LHCN-M2 (cell line): ENCODE data around the gene KIF1A. TPM values are rescaled to one million over a fixed set of nuclear protein-coding genes. Genes with fewer than 3 reads are reported as not detected.

ENCODE experiments used
- DNase-seq: peaks from one replicate; pipeline ENCODE4 v3.0.0-alpha.2; 2012; ENCODE audit warnings: low read depth
- total RNA-seq: library from RNA; depleted of rRNA; stranded (reverse); fragments of >200 nt; gene quantifications from 2 replicates; pipeline ENCODE4 v1.2.3, GENCODE V29; 2014

The KIF1A gene
- total RNA-seq, 1 experiment from 2014 or later, result 0.75 TPM

GRCh38 chr2:240736281-240737250, 83.5 kb downstream of the KIF1A start:
- DNase-seq, result no peak

DNA sequence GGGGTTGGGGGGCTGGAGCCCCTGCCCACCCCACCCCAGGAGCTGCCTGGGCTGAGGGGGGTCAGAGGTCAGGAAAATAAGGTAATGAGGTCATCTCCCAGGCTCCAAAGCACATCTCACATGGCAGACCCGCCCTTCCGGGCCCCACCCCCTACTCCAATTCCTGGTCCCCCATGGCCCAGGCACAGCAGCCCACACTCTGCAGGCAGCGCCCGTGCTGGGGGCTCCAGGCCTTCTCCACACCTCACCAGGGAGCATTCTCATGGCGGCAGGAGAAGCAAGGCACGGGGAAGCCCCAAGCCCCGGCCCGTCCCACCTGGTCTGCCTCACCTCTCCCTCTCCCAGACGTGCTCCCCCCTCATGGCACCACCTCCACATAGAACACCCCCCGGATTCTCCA, 84.5 kb downstream of the KIF1A start:
- DNase-seq, result no peak

DNA sequence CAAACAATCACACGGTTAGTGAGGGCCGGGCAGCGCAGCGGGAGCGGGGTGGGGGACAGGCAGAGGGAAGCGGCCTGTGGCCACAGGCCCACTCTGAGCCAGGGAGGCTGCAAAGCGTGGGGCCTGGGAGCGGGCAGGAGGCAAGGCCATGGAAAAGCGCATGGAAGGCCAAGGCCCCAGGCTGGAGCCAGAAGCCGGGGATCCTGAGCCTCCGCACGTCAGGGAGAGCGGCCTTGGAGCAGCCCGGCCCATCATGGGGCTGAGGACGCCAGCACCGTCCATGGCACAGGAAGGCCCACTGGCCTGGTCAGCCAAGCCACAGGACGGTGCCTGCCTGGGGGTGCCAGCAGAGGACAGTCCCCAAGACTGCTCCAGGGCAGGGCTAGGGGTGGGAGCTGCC, 85.3 kb downstream of the KIF1A start:
- no peak for DNase-seq

DNA sequence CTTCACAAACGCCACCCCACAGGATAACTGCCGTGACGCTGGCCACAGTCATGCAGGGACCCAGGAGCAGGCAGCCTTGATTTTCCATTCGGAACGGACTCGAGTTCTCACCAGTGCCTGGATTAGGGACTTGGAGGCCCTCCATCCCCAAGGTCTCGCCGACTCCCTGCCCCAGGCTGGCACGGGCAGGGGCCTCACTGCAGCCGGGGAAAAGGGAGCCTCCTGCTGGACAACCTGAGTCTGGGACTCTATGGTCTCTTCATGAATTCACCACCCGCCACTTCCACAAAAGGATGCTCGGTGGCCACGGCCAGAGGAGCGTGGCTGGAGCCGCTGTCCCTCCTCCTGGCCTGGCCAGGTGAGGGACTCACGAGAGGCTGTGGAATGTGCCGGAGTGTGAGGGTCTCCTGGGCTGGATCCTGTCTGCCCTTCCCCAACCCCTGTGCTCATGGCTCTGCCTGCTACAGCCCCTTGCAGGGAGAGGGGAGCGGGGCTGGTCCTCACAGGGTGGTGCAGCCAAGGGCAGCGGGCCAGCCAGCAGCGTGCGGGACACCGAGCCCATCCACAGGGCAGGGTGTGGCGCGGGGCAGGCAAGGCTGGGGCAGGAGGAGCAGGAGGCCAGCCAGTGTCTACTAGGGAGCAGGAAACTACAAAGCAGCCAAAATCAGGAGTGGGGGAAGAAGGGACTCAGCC, 86.1 kb downstream of the KIF1A start:
- no peak for DNase-seq

DNA sequence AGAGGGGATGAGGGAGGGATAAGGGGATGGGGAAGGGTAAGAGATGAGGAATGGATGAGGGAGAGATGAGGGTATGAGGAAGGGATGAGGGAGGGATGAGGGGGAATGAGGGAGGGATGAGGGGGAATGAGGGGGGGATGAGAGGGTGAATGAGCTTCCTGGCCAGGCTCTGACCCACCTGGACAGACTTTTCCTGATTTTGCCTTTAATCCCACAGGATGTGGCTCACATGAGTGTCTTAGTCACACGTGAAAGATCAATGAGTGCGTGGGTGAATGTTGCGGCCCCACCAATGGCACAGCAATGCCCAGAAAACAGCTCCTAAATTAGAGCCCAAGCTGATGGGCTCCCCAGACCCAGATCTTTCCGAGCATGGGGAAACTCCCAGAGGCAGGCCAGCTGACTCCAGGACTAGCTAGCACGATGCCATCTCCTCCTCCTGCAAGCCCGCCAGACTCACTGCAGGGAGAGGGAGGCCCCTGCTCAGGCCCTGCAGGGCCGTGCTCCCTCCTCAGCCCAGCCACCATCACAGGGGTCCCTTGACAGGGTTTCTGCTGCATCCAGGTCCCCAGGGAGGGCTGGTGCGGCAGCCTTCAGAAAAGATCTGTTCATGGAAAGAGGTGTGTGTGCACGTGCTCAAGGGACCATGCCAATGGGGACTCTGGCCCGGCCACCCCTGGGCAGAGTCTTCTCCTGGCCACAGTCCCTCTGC, 87.0 kb downstream of the KIF1A start:
- DNase-seq, result no peak

DNA sequence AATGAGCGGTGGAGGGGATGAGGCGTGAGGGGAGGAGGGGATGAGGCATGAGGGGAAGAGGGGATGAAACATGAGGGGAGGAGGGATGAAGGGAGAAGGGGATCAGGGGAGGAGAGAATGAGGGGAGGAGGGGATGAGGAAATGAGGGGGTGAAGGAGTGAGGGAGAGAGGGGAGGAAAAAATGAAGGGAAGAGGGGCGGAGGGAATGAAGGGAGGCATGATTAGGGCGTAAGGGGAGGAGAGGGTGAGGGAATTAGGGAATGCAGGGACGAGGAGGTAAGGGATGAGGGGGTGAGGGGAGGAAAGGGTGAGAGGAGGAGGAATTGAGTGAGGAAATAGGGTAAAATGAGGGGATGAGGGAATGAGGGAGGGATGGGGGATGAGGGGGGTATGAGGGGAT, 87.8 kb downstream of the KIF1A start:
- DNase-seq, result no peak

- DNase-seq, result peak; percentile 51
These were observed 88.9 kb downstream of the KIF1A start for GRCh38 chr2:240731178-240731545.

GRCh38 chr2:240730501-240731177, 89.4 kb downstream of the KIF1A start:
- DNase-seq, result no peak

DNA sequence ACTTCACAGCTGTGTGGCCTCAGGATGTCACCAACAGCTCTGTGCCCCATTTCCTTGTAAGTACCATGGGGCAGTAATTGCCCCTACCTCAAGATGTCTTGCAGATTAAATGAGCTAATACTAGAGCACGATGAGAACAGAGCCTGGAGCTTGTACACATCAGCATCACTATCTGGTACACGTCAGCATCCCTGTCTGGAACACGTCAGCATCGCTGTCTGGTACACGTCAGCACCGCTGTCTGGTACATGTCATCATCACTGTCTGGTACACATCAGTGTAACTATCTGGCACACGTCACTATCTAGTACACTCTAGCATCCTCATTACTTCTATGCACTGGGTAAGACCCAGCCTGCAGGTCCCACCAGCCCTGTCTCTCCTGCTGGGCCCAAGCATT, 91.2 kb downstream of the KIF1A start:
- DNase-seq, result no peak

- DNase-seq, result no peak
These were observed 91.7 kb downstream of the KIF1A start for GRCh38 chr2:240728361-240728760.

DNA sequence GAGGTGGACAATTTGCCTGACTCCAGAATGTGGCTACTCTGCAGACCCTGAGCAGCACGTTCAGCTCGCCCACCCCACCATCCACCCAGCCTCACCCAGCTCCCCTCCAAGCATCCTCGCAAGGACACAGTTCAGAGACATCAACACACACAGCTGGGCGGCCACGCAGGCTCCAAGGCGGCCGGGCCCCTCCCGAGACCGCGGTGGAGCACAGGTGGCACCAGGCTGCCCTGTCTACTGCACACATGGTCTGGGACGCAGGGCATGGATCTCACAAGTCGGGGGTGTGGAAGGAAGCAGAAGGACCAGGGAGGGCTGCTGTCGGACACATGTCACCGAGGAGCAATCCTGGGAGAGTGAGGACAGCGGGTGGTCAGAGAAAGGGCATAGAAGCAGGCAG, 92.1 kb downstream of the KIF1A start:
- DNase-seq, result no peak

DNA sequence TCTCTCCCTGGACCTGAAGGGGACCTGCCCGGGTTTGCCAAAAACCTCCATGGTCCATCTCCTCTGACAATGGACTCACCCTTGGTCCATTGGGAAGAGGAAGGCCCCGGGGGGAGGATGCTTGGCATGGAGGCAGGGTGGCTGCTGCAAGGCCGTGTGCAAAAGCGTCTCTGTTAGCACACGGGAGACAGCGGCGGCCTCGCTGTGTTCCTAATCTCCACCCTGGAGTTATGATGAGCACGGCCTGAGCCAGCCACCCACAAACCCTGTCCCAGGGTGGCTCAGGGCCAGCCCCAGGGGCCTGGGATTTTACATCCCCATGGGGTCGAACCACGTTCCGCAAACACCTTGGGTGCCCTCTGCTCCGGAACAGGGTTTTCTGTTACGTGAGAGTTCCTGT, 92.6 kb downstream of the KIF1A start:
- no peak for DNase-seq

- DNase-seq, result no peak
These were observed 93.1 kb downstream of the KIF1A start for GRCh38 chr2:240726876-240727275.

DNA sequence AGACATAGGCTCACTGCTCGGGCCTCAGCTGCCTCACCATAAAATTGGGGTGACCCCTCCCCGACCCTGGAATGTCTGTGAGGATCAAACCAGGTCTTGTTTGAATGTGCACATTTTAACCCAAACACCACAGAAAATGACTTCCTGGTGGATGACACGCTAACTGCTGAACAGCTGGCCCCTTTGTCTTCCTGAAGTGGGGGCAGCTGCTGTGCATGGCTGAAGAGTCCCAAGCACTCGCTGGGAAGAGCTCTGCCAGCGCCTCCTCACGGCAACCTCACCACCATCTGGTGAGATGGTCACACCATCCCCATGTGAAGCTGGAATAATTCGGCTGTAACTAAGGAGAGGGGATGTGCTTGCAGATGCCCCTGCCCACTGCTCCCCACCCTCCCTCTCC, 94.3 kb downstream of the KIF1A start:
- peak; percentile 53 for DNase-seq

DNA sequence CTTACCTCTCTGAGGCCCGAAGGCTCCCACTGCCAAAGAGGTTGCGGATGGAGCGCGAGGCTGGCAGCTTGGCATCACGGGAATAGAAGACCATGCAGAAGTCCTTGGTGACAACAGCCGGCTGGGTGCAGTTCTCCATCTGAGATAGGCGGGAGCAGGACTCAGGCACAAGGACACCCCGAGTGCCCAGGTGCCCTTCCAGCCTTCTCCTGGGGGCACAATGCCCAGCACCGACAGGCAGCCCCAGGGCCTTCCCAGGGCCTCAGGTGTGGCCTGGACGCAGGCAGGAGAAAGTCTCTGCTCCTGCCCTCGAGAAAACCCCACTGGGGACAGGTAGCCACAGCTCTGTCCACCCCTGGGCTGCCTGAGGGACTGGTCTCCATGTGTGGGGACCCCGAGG, 94.8 kb downstream of the KIF1A start:
- DNase-seq, result no peak

DNA sequence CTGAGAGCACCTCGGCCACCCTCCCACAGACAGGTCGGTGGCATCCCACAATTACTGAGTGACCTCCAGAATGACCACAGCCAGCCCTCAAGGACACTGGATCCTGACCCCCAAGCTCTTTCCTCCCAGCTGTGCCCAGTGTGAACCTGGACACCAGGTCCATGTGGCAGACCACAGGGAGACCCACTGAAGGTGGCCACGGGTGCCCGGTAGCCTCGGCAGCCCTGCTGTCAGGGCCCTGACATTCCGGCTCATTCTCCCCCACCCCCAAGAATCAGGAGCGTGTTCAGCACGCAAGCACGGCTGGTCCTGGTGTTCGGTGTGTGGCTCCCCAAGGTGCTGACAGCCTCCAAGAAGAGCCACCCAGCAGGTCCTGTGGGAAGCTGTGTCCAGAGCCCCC, 95.6 kb downstream of the KIF1A start:
- DNase-seq, result no peak

DNA sequence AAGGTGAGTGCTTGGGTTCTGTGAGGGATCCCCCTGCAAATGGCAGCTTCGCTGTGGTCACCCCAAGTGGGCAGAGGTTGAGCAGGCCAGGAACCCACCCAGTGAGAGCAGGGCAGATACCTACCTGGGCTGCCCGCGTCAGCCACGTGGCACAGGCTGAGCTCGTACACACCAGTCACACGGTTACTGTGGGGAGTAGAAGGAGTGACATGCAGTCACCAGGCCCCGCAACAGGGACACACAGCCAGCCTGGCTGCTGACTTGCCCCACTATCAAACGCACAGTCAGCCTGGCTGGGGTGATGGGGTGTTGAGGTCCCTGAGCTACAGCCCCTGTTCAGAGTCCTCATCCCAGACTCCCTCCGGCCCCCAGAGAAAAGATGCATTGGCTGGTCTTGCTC, 96.2 kb downstream of the KIF1A start:
- DNase-seq, result no peak

DNA sequence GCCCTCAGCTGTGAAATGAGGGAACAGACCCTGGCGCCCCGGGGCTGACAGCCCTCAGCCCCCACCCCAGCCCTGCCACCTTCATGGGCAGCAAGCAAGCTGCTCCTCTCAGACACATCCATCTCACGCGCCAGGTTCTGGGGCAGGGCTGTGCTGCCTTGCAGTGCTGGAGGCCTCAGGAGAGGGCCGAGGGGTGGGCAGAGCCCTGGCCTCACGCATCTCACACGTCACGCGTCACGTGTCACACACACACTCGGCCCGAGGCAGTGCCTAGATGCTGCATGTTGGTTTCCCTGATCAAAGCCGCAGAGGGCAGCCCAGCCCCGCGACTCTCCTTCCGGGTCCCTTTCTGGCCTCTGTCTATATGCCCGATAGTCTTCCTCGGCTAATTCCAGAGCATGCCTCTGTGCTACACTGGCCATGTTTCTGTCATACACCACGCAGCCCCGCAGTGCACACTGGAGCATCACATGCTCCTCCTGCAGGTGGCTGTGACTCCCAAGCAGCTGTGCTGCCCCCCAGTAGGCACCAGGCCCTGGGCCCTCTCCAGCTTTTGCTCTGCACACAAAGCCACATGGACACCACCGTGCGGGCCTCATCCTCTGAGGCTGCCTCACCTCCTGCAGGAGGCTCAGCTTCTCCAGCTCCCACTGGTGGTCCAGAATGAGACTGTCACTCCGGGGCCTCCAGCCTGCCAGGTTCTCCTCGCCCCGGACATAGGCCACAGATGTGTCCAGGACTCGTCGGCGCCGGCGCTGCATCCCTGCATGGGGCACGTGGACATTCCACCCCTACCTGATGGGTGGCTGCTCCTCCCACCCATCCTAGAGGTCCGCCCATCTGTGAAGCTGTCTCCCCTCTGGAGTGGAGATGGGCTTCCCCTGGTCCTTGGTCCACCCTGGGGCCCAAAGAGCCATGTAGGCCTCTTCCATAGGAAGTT, 97.0 kb downstream of the KIF1A start:
- no peak for DNase-seq

GRCh38 chr2:240722376-240722775, 97.6 kb downstream of the KIF1A start:
- DNase-seq, result no peak

DNA sequence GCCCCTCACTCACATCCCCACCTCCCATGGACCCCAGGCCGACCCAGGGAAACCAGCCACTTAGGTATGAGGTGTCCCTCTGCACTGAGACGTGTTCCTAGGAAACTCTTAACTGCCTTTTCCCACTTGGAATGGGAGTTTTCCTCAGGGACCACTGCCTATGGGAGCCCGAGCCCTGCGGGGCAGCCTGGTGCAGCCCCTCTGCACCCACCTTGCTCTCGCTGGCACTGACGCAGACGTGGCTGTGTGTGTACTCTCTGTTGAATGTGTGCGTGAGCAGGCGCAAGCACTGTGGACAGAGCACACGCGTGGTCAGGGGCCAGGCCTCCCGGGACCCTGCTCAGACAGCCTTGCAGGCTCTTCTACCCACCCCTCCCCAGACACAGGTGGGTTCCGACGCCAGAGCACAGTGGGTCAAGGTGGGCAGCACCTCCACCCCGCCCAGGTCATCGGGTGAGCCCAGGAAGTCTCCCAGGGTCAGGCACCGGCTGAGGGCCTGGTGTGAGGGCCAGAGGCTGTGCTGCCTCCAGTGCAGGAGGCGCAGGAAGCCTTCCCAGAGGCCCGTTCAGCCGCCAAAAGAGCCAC, 98.3 kb downstream of the KIF1A start:
- DNase-seq, result no peak
